IMR-90 (cell line): ENCODE results near the gene ATG5. TPM values are rescaled to one million over a fixed set of nuclear protein-coding genes. Genes with fewer than 3 reads are reported as not detected.

Experiments
- ATAC-seq: fragments of 200-7000 bp; cut with Tn5 transposase; 2 replicates; pipeline ENCODE4 v1.9.1; 2020; ENCODE audit warnings: low read depth, mild to moderate bottlenecking, moderate library complexity
- BruUV-seq: library from RNA; stranded (reverse); fragments of 400-500 nt; replicated peaks from 2 replicates; lab custom pipeline; 2021; lab: Mats Ljungman, UMichigan
- CTCF ChIA-PET: fragments of 300-600 bp; formaldehyde crosslinking; extraction: SDS; loops from one replicate; lab custom pipeline; 2021; ENCODE audit warnings: antibody characterized with exemption; lab: Yijun Ruan, JAX
- POLR2A ChIA-PET: fragments of 300-600 bp; sonication (Branson Sonifier 250); formaldehyde crosslinking; loops from one replicate; lab custom pipeline; 2022; ENCODE audit warnings: antibody characterized with exemption; ENCODE audit not compliant: unreplicated experiment; lab: Charles Lee
- DNase-seq: peaks from one replicate; pipeline ENCODE4 v3.0.0; 2013
- H2AFZ ChIP-seq: replicated peaks from 2 replicates; pipeline ENCODE3; 2013; ENCODE audit warnings: low read length, mild to moderate bottlenecking; ENCODE audit not compliant: poor library complexity
- H2AK5ac ChIP-seq: 2 replicates; pipeline ENCODE4 v1.6.1; 2013; ENCODE audit warnings: low read depth, low read length, inconsistent platforms
- H2AK9ac ChIP-seq: replicated peaks from 2 replicates; pipeline ENCODE3; 2013; ENCODE audit warnings: mild to moderate bottlenecking, low read depth, low read length, moderate library complexity; ENCODE audit not compliant: poor library complexity
- H2BK120ac ChIP-seq: 2 replicates; pipeline ENCODE4 v1.6.1; 2013; ENCODE audit warnings: low read depth, low read length, inconsistent platforms
- H2BK15ac ChIP-seq: 3 replicates; pipeline ENCODE4 v1.6.1; 2013; ENCODE audit warnings: low read depth, low read length, inconsistent platforms
- H2BK20ac ChIP-seq: 2 replicates; pipeline ENCODE4 v1.6.1; 2013; ENCODE audit warnings: low read depth, mild to moderate bottlenecking, inconsistent platforms, low read length, moderate library complexity
- H2BK5ac ChIP-seq: 2 replicates; pipeline ENCODE4 v1.6.1; 2013; ENCODE audit warnings: mild to moderate bottlenecking, low read depth, low read length, inconsistent platforms; ENCODE audit not compliant: poor library complexity, severe bottlenecking
- H3K14ac ChIP-seq: replicated peaks from 2 replicates; pipeline ENCODE4 v1.6.1; 2013; ENCODE audit warnings: low read depth, low read length, inconsistent platforms
- H3K18ac ChIP-seq: 2 replicates; pipeline ENCODE4 v1.6.1; 2013; ENCODE audit warnings: low read depth, low read length, control low read depth
- H3K23ac ChIP-seq: 2 replicates; pipeline ENCODE4 v1.6.1; 2013; ENCODE audit warnings: low read depth, low read length, inconsistent platforms
- H3K27ac ChIP-seq: 2 replicates; pipeline ENCODE4 v1.5.1; 2013; ENCODE audit warnings: mild to moderate bottlenecking, control low read depth, low read length; ENCODE audit not compliant: insufficient read depth
- H3K27me3 ChIP-seq: 2 replicates; pipeline ENCODE4 v1.6.1; 2013; ENCODE audit warnings: low read length; ENCODE audit not compliant: control insufficient read depth, insufficient read depth
- H3K36me3 ChIP-seq: 2 replicates; pipeline ENCODE4 v1.6.1; 2013; ENCODE audit warnings: low read length, mixed read lengths; ENCODE audit not compliant: control insufficient read depth, insufficient read depth
- H3K4ac ChIP-seq: 2 replicates; pipeline ENCODE4 v1.6.1; 2013; ENCODE audit warnings: low read depth, low read length, inconsistent platforms
- H3K4me1 ChIP-seq: 2 replicates; pipeline ENCODE4 v1.6.1; 2013; ENCODE audit warnings: low read length, mixed read lengths; ENCODE audit not compliant: control insufficient read depth, insufficient read depth
- H3K4me2 ChIP-seq: 2 replicates; pipeline ENCODE4 v1.6.1; 2013; ENCODE audit warnings: low read depth, mild to moderate bottlenecking, control low read depth, low read length, moderate library complexity
- H3K4me3 ChIP-seq: 2 replicates; pipeline ENCODE4 v1.5.1; 2013; ENCODE audit warnings: low read depth, mild to moderate bottlenecking, control low read depth, low read length, moderate library complexity; ENCODE audit not compliant: insufficient read depth
- H3K56ac ChIP-seq: 2 replicates; pipeline ENCODE4 v1.6.1; 2013; ENCODE audit warnings: low read length, inconsistent platforms; ENCODE audit not compliant: insufficient read depth; ENCODE audit errors: extremely low read depth
- H3K79me1 ChIP-seq, 2 experiments: 2 replicates each; pipeline ENCODE4 v1.6.1; 2013; ENCODE audit warnings: low read length in 2 of 2, inconsistent platforms in 1 of 2, low read depth in 1 of 2
- H3K9ac ChIP-seq: 2 replicates; pipeline ENCODE4 v1.6.1; 2013; ENCODE audit warnings: low read depth, low read length, control low read depth
- H3K9me1 ChIP-seq: 2 replicates; pipeline ENCODE4 v1.6.1; 2013; ENCODE audit warnings: low read length, inconsistent platforms; ENCODE audit not compliant: insufficient read depth
- H3K9me3 ChIP-seq: 2 replicates; pipeline ENCODE4 v1.6.1; 2013; ENCODE audit warnings: low read length; ENCODE audit not compliant: control insufficient read depth, insufficient read depth
- H4K20me1 ChIP-seq: 2 replicates; pipeline ENCODE4 v1.6.1; 2013; ENCODE audit warnings: low read length, inconsistent platforms; ENCODE audit not compliant: insufficient read depth
- H4K5ac ChIP-seq: 2 replicates; pipeline ENCODE4 v1.6.1; 2013; ENCODE audit warnings: mild to moderate bottlenecking, low read depth, low read length, control low read depth
- H4K8ac ChIP-seq, 2 experiments: 2 replicates each; pipeline ENCODE4 v1.6.1; 2013; ENCODE audit warnings: low read depth in 2 of 2, low read length in 2 of 2, control low read depth in 1 of 2, inconsistent platforms in 1 of 2
- H4K91ac ChIP-seq: 2 replicates; pipeline ENCODE4 v1.6.1; 2013; ENCODE audit warnings: low read depth, low read length, inconsistent platforms; ENCODE audit not compliant: insufficient read depth
- MAZ ChIP-seq: IDR thresholded peaks from 2 replicates; pipeline ENCODE4 v1.6.1; 2012; ENCODE audit warnings: low read depth, mild to moderate bottlenecking, low read length, improper control_type of control experiment, moderate library complexity, borderline replicate concordance
- MXI1 ChIP-seq: IDR thresholded peaks from 2 replicates; pipeline ENCODE4 v1.6.1; 2012; ENCODE audit warnings: low read depth, mild to moderate bottlenecking, low read length, moderate library complexity, borderline replicate concordance
- RFX5 ChIP-seq: IDR thresholded peaks from 2 replicates; pipeline ENCODE4 v1.8.0; 2012; ENCODE audit warnings: low read depth, mild to moderate bottlenecking, low read length, moderate library complexity
- WGBS, 2 experiments: methylation state at CpG; one replicate each; pipeline versions ENCODE4 v1.1.5 to v1.1.7; 2013; ENCODE audit warnings: missing lambda C conversion rate in 2 of 2; ENCODE audit not compliant: insufficient read length in 1 of 2; ENCODE audit errors: extremely low coverage in 2 of 2; 5-methylcytosine and 5-hydroxymethylcytosine counted together
- dilution Hi-C: fragments of 300-500 bp; cut with HindIII; formaldehyde crosslinking; loops from one replicate; pipeline ENCODE4 v1.14.3; 2018; ENCODE audit warnings: low sequenced_read_pairs; ENCODE audit not compliant: unreplicated experiment
- in situ Hi-C: fragments of 300-500 bp; cut with MboI; formaldehyde crosslinking; loops from 3 replicates; pipeline ENCODE4 v1.14.3; 2019; ENCODE audit warnings: low sequenced_read_pairs, inconsistent platforms, mixed read lengths
- intact Hi-C: fragments of 100-400 bp; cut with micrococcal nuclease; formaldehyde crosslinking; loops from 2 replicates; pipeline ENCODE4 v1.10.0; 2022
- polyA plus RNA-seq, 3 experiments: library from polyadenylated mRNA; depleted of rRNA; stranded (reverse); fragments of >200 nt; gene quantifications; 2 replicates each; pipeline ENCODE4 v1.2.3, GENCODE V29; 2012; ENCODE audit warnings: low replicate concordance in 1 of 3
- total RNA-seq: library from RNA; depleted of rRNA; stranded (reverse); fragments of >200 nt; gene quantifications from 2 replicates; pipeline ENCODE4 v1.2.3, GENCODE V29; 2012

Gene ATG5
- total and polyA plus RNA-seq, 2 of the 4 experiments (the other 2 are of a cell fraction) = 13.5 to 28.0 TPM

GRCh38 chr6:106247733-106248132, 77.8 kb downstream of the ATG5 start:
- Histone ChIP-seq H3K56ac (no peak overlapping the region), H4K91ac (no peak overlapping the region), H3K4me3 (no peak overlapping the region), H4K20me1 (peaks cover 5% of the 10 kb centered on the region; the same call in 1 of the 2 replicates), H3K79me1 (peaks cover 9 to 10% of the 10 kb centered on the region in 2 experiments; a peak in 3 of 4 replicates), H2BK20ac (no peak overlapping the region), H2AK5ac (no peak overlapping the region), H3K9me1 (peaks cover 3% of the 10 kb centered on the region; the same call in 1 of the 2 replicates), H3K9me3 (no peaks in the 10 kb centered on the region), H3K27ac (no peak overlapping the region), H2BK15ac (no peak overlapping the region), H3K4me1 (peaks cover 4% of the 10 kb centered on the region; the same call in 1 of the 2 replicates), H4K5ac (no peak overlapping the region), H3K4me2 (no peak overlapping the region), H4K8ac (no peak overlapping the region), H3K23ac (no peak overlapping the region), H2AFZ (no peak overlapping the region), H3K14ac (no peak overlapping the region), H3K18ac (no peak overlapping the region), H2BK120ac (no peak overlapping the region), H3K27me3 (no peaks in the 10 kb centered on the region), H2AK9ac (no peak overlapping the region), H3K36me3 (0 out of 2 replicates have a peak, but pooled peaks cover 3% of the 10 kb centered on the region), H2BK5ac (no peak overlapping the region), H3K9ac (no peak overlapping the region), H3K4ac (no peak overlapping the region)
- BruUV-seq = no TSS peak
- no peak for ATAC-seq
- ChIA-PET POLR2A (no interaction called here), CTCF (no interaction called here)
- TF ChIP-seq MAZ (no peak), RFX5 (no peak), MXI1 (no peak)
- DNase-seq = no peak
- intact Hi-C loops (loop anchor here (5.0 kb wide), 1 partner anchor 40 kb away; no protein-coding TSS in a partner anchor), in situ Hi-C loops (no loop called here), dilution Hi-C loops (no loop called here)
- no CpG with 5 or more reads among the region's 4 CpGs for WGBS, 2 experiments
